Right lobe of liver (tissue), 4 donors: ENCODE data around the gene PRR5L.

Experiments used
- POLR2A ChIP-seq: fragments of 450-650 bp; IDR thresholded peaks from one replicate; pipeline ENCODE4 v1.6.1; 2017; ENCODE audit warnings: antibody characterized with exemption, mild to moderate bottlenecking
- TF ChIP-seq, protein P1 (sequence below), 4 donors: fragments of 200-600 bp in 3 of 4; fragments of 450-650 bp in 1 of 4; IDR thresholded peaks; one replicate each; pipeline versions ENCODE4 v1.5.1 to v1.8.0; 2016 to 2022; ENCODE audit warnings: antibody characterized with exemption in 4 of 4, mild to moderate bottlenecking in 2 of 4
- donor health status: DM: no; HTN: no; CAD: no.
- donor health status: DM: no; HTN: no; CAD: no.
- donor health status: DM: no; HTN: yes; CAD: no.

DNA sequence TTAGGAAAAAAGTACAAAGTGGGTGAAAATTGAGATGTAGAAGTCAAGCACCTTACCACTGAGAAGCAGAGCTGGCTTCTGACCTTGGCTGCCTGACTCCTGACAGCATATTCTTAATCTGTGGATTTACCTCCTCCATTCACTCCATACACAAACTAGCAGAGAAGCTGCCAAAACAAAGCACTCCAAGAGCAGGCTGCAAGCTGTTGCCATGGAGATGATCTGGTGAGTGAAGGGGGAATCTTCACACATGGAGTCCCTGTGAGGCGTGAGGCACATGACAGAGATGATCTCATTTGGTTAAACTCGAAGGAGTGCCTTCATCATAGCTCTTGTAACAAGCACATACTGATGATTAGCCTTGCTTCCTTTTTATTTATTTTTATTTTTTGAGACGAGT is 23.0 kb upstream of the PRR5L start:
- TF ChIP-seq, protein P1, sequence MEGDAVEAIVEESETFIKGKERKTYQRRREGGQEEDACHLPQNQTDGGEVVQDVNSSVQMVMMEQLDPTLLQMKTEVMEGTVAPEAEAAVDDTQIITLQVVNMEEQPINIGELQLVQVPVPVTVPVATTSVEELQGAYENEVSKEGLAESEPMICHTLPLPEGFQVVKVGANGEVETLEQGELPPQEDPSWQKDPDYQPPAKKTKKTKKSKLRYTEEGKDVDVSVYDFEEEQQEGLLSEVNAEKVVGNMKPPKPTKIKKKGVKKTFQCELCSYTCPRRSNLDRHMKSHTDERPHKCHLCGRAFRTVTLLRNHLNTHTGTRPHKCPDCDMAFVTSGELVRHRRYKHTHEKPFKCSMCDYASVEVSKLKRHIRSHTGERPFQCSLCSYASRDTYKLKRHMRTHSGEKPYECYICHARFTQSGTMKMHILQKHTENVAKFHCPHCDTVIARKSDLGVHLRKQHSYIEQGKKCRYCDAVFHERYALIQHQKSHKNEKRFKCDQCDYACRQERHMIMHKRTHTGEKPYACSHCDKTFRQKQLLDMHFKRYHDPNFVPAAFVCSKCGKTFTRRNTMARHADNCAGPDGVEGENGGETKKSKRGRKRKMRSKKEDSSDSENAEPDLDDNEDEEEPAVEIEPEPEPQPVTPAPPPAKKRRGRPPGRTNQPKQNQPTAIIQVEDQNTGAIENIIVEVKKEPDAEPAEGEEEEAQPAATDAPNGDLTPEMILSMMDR (IDR thresholded peaks at IDR 0.05) = no peak
- TF ChIP-seq POLR2A = no peak
